Measurements from ENCODE around the gene DYDC1.
A peak's percentile ranks its signal among the peaks of the same experiment; 100 is the strongest.

DYDC1 gene

DNA sequence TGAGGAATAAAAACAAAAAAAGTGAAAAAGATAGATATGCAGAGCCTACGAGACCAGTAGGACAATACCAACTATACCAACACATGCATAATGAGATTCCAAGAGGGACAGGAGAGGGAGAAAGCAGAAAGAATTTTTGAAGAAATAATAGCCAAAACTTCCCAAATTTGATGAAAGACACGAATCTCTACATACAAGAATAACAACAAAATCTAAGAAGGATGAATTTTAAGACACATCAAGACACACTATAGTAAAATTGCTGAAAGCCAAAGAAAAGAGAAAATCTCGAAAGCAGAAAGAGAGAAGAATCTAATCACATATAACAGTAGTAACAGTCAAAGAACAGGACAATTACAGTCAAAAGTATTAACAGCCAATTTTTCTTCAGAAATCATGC, 59.6 kb downstream of the DYDC1 start:
- Histone ChIP-seq H3K9ac (ENCODE audit: low read depth, low read length, poor library complexity, severe bottlenecking) (no peak overlapping the region), H3K4me1 (ENCODE audit: insufficient read depth, low read length, poor library complexity, severe bottlenecking) (no peaks in the 10 kb centered on the region), H3K4me2 (ENCODE audit: low read depth, low read length, poor library complexity, severe bottlenecking) (no peak overlapping the region), H4K20me1 (ENCODE audit: insufficient read depth, low read length, poor library complexity, severe bottlenecking) (no peaks in the 10 kb centered on the region), H3K4me3 (ENCODE audit: low read length, poor library complexity, severe bottlenecking) (no peak overlapping the region), H3K9me3 (ENCODE audit: insufficient read depth, low read depth, low read length) (0 out of 2 replicates have a peak, but pooled peaks cover 2% of the 10 kb centered on the region), H3K36me3 (ENCODE audit: insufficient read depth, low read length) (no peaks in the 10 kb centered on the region), H3K27me3 (ENCODE audit: insufficient read depth, low read length, poor library complexity, severe bottlenecking) (peaks cover 4% of the 10 kb centered on the region), H2AFZ (ENCODE audit: low read length) (no peak overlapping the region), H3K79me2 (ENCODE audit: insufficient read depth, low read length) (no peaks in the 10 kb centered on the region), H3K9me2 (replicated peaks; ENCODE audit: low read depth, low read length) (no peaks in the 10 kb centered on the region), H3F3A (ENCODE audit: low read depth) (no peaks in the 10 kb centered on the region)
- no peak for TF ChIP-seq EZH2phosphoT487 (IDR thresholded peaks at IDR 0.05; ENCODE audit: borderline replicate concordance)
- TF ChIP-seq, protein P1, sequence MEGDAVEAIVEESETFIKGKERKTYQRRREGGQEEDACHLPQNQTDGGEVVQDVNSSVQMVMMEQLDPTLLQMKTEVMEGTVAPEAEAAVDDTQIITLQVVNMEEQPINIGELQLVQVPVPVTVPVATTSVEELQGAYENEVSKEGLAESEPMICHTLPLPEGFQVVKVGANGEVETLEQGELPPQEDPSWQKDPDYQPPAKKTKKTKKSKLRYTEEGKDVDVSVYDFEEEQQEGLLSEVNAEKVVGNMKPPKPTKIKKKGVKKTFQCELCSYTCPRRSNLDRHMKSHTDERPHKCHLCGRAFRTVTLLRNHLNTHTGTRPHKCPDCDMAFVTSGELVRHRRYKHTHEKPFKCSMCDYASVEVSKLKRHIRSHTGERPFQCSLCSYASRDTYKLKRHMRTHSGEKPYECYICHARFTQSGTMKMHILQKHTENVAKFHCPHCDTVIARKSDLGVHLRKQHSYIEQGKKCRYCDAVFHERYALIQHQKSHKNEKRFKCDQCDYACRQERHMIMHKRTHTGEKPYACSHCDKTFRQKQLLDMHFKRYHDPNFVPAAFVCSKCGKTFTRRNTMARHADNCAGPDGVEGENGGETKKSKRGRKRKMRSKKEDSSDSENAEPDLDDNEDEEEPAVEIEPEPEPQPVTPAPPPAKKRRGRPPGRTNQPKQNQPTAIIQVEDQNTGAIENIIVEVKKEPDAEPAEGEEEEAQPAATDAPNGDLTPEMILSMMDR (conservative IDR thresholded peaks at IDR 0.05; ENCODE audit: low read length), result no peak

- no peak overlapping the region for H2AFZ ChIP-seq (ENCODE audit: low read length)
- TF ChIP-seq EZH2phosphoT487 (IDR thresholded peaks at IDR 0.05; ENCODE audit: borderline replicate concordance), result no peak
- TF ChIP-seq, protein P1 (conservative IDR thresholded peaks at IDR 0.05; ENCODE audit: low read length), result no peak
- no peaks in the 10 kb centered on the region for H3K36me3 ChIP-seq (ENCODE audit: insufficient read depth, low read length)
- no peaks in the 10 kb centered on the region for H3K79me2 ChIP-seq (ENCODE audit: insufficient read depth, low read length)
- H3K4me1 ChIP-seq (ENCODE audit: insufficient read depth, low read length, poor library complexity, severe bottlenecking), result peaks cover 13% of the 10 kb centered on the region
- H4K20me1 ChIP-seq (ENCODE audit: insufficient read depth, low read length, poor library complexity, severe bottlenecking), result no peaks in the 10 kb centered on the region
- H3K9me2 ChIP-seq (replicated peaks; ENCODE audit: low read depth, low read length), result no peaks in the 10 kb centered on the region
- no peaks in the 10 kb centered on the region for H3F3A ChIP-seq (ENCODE audit: low read depth)
- H3K9ac ChIP-seq (ENCODE audit: low read depth, low read length, poor library complexity, severe bottlenecking), result no peak overlapping the region
- no peaks in the 10 kb centered on the region for H3K27me3 ChIP-seq (ENCODE audit: insufficient read depth, low read length, poor library complexity, severe bottlenecking)
- no peaks in the 10 kb centered on the region for H3K9me3 ChIP-seq (ENCODE audit: insufficient read depth, low read depth, low read length)
- H3K4me3 ChIP-seq (ENCODE audit: low read length, poor library complexity, severe bottlenecking), result no peak overlapping the region
- H3K4me2 ChIP-seq (ENCODE audit: low read depth, low read length, poor library complexity, severe bottlenecking), result no peak overlapping the region
Measured at GRCh38 chr10:80292607-80293239, 63.8 kb downstream of the DYDC1 start.

DNA sequence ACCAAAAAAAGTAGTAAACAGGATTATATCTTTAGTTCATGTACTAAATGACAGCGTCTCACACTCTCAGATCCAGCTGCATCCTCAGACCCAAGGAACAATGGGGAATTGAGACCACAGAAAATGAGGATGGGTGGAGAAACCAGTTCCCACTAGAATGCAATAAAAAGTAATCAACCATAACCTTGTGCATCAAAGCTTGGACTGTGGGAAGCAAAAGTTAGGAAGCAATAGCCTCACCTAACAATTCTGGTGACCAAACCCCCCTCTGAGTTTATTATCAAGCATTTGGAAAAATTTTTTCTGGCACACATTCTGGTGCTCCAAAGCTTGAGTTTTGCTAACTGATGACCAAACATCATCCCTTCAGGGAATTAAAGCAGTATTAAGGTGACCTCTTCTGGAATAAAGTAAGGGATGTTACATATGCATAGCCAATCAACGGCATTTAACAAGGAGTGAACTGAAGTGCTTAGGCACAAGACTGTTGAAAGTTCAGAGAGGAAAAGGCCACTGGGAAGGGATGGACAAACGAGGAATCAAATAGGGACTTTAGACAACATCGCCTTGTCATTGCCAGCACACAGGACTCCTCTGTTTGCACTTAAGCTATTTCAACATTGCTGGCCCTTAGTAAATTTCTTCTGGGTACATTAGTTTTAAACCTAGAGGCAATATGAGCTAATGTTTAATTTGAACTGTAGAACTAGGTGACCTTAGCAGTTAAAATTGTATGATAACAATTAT, 65.9 kb downstream of the DYDC1 start:
- Histone ChIP-seq H3K4me3 (ENCODE audit: low read length, poor library complexity, severe bottlenecking) (no peak overlapping the region), H3K9me2 (replicated peaks; ENCODE audit: low read depth, low read length) (no peaks in the 10 kb centered on the region), H3K79me2 (ENCODE audit: insufficient read depth, low read length) (no peaks in the 10 kb centered on the region), H3K36me3 (ENCODE audit: insufficient read depth, low read length) (no peaks in the 10 kb centered on the region), H3K9ac (ENCODE audit: low read depth, low read length, poor library complexity, severe bottlenecking) (no peak overlapping the region), H3K4me2 (ENCODE audit: low read depth, low read length, poor library complexity, severe bottlenecking) (peak overlapping the region; percentile 76), H2AFZ (ENCODE audit: low read length) (no peak overlapping the region), H3K9me3 (ENCODE audit: insufficient read depth, low read depth, low read length) (no peaks in the 10 kb centered on the region), H3K27me3 (ENCODE audit: insufficient read depth, low read length, poor library complexity, severe bottlenecking) (no peaks in the 10 kb centered on the region), H4K20me1 (ENCODE audit: insufficient read depth, low read length, poor library complexity, severe bottlenecking) (no peaks in the 10 kb centered on the region), H3F3A (ENCODE audit: low read depth) (no peaks in the 10 kb centered on the region), H3K4me1 (ENCODE audit: insufficient read depth, low read length, poor library complexity, severe bottlenecking) (peaks cover 13% of the 10 kb centered on the region)
- TF ChIP-seq, protein P1 (conservative IDR thresholded peaks at IDR 0.05; ENCODE audit: low read length), result no peak
- TF ChIP-seq EZH2phosphoT487 (IDR thresholded peaks at IDR 0.05; ENCODE audit: borderline replicate concordance), result no peak

Data from Loucy (cell line).